Tibial nerve (tissue), 4 donors: Measurements from ENCODE around the gene DLG5.

ENCODE experiments used
- CTCF ChIP-seq, 5 experiments: fragments of 200-600 bp in 3 of 5; fragments of 450-650 bp in 2 of 5; sonication (generic) in 3 of 5; IDR thresholded peaks; one replicate each; pipeline ENCODE4 v1.5.1; 2016 to 2019; ENCODE audit warnings: antibody characterized with exemption in 5 of 5, mild to moderate bottlenecking in 3 of 5, moderate library complexity in 2 of 5
- EP300 ChIP-seq, 2 donors: sonication (generic); formaldehyde crosslinking; IDR thresholded peaks; one replicate each; pipeline ENCODE4 v1.6.1; 2017; ENCODE audit warnings: antibody characterized with exemption in 2 of 2, mild to moderate bottlenecking in 1 of 2
- POLR2A ChIP-seq, 2 donors: fragments of 450-650 bp; IDR thresholded peaks; one replicate each; pipeline ENCODE4 v1.6.1; 2017; ENCODE audit warnings: antibody characterized with exemption in 2 of 2, mild to moderate bottlenecking in 2 of 2, moderate library complexity in 2 of 2

GRCh38 chr10:77969114-77969513, 42.6 kb upstream of the DLG5 start:
- TF ChIP-seq CTCF (IDR thresholded peaks at IDR 0.05) (no peak), POLR2A (IDR thresholded peaks at IDR 0.05) (no peak), EP300 (IDR thresholded peaks at IDR 0.05) (no peak)
